ENCODE data around the gene CBX4. TPM values are rescaled to one million over a fixed set of nuclear protein-coding genes. Genes with fewer than 3 reads are reported as not detected.

The CBX4 gene
- total and polyA plus RNA-seq, 10 of the 15 experiments (the other 5 are each of a cell fraction or from before 2014, with no cell fraction given): 0.69 to 24.6 (median 4.2) TPM

DNA sequence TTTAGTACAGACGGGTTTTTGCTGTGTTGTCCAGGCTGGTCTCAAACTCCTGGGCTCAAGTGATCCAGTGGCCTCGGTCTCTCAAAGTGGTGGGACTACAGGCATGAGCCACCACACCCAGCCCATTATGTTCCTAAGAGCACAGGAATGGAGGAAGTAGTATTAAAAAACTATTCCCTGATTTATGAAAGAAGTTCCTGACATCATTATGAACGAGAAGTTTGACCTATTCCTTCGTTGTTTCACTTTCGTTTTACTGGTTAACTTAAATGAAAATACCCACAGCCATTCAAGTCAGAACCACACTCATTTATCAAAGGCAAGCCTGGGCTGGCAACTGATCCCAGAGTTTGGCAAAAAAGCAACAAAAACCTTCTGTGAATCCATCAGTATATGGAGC, 13.5 kb upstream of the CBX4 start:
- peak; percentile 49; the same call in 2 of the 3 replicates for ATAC-seq
- ChIA-PET CTCF (interaction anchor here (1.6 kb wide), 1 partner anchor 45 kb away, joined by 6 read pairs; no protein-coding TSS in a partner anchor), SMC1A (ENCODE audit: uncharacterized antibody, unreplicated experiment) (interaction anchor here (1.0 kb wide), 1 partner anchor 13 kb away, joined by 3 read pairs; the partner anchor contains the start of gene CBX4), POLR2A (no interaction called here), RAD21 (ENCODE audit: unreplicated experiment) (interaction anchor here (1.0 kb wide), 1 partner anchor 121 kb away, joined by 3 read pairs; no protein-coding TSS in a partner anchor)
- BruUV-seq (replicated peaks): no TSS peak
- no peaks in the 10 kb centered on the region for H3K36me3 ChIP-seq (ENCODE audit: control insufficient read depth in 2 of 2, insufficient read depth in 2 of 2, low read length in 1 of 2)
- H3K9me3 ChIP-seq (replicated peaks; ENCODE audit: control insufficient read depth, insufficient read depth, low read length): no peaks in the 10 kb centered on the region
- H3K27me3 ChIP-seq (replicated peaks in 1 of 2; ENCODE audit: control insufficient read depth in 2 of 2, insufficient read depth in 2 of 2, low read length in 1 of 2): peaks cover 0 to 6% of the 10 kb centered on the region in 2 experiments; a peak in 1 of 4 replicates
- no peaks in the 10 kb centered on the region for H3K79me2 ChIP-seq (ENCODE audit: control insufficient read depth, insufficient read depth, low read length)
- H3K4me3 ChIP-seq: no peak overlapping the region
- DNase-seq (ENCODE audit: low read depth, low spot score): no peak
- H3K27ac ChIP-seq (ENCODE audit: control insufficient read depth, insufficient read depth): no peak overlapping the region
- in situ Hi-C loops (cut with MboI): no loop called here
- no peaks in the 10 kb centered on the region for H4K20me1 ChIP-seq (ENCODE audit: control insufficient read depth, insufficient read depth)
- WGBS (ENCODE audit: insufficient coverage, insufficient replicate concordance, low lambda C conversion rate, missing lambda C conversion rate): 0% methylated on average over 5 of the region's 5 CpGs
- intact Hi-C loops (cut with micrococcal nuclease; ENCODE audit: unreplicated experiment): no loop called here
- peak overlapping the region; percentile 88 for H3K4me2 ChIP-seq (ENCODE audit: control insufficient read depth, insufficient read depth)
- no peak overlapping the region; the same call in 1 of the 2 replicates for H3K9ac ChIP-seq (ENCODE audit: control insufficient read depth, insufficient read depth, low read length)
- H2AFZ ChIP-seq (ENCODE audit: control insufficient read depth, low read depth, low read length): peak overlapping the region; percentile 59
- FAIRE-seq: peak; percentile 41
- no peaks in the 10 kb centered on the region for H3K4me1 ChIP-seq (ENCODE audit: control insufficient read depth, insufficient read depth, low read length)
- TF ChIP-seq MEF2B (IDR thresholded peaks at IDR 0.05; ENCODE audit: partially characterized antibody, poor library complexity, severe bottlenecking) (no peak), STAT3 (IDR thresholded peaks at IDR 0.05; ENCODE audit: low read depth, low read length) (no peak), RCOR1 (conservative IDR thresholded peaks at IDR 0.05; ENCODE audit: low read depth, low read length) (no peak), RUNX3 (IDR thresholded peaks at IDR 0.05; ENCODE audit: low read length) (0 out of 2 replicates have a peak, but pooled peaks have one; percentile 17), CHD4 (IDR thresholded peaks at IDR 0.05) (no peak), RAD21 (IDR thresholded peaks at IDR 0.05; ENCODE audit: insufficient read depth, low read depth, low read length) (no peak), IKZF2 (IDR thresholded peaks at IDR 0.05) (peak; percentile 10 to 14; a peak in 2 of 4 replicates), POLR2AphosphoS2 (IDR thresholded peaks at IDR 0.05; ENCODE audit: low read depth, low read length) (no peak)
- TF ChIP-seq, protein P1, sequence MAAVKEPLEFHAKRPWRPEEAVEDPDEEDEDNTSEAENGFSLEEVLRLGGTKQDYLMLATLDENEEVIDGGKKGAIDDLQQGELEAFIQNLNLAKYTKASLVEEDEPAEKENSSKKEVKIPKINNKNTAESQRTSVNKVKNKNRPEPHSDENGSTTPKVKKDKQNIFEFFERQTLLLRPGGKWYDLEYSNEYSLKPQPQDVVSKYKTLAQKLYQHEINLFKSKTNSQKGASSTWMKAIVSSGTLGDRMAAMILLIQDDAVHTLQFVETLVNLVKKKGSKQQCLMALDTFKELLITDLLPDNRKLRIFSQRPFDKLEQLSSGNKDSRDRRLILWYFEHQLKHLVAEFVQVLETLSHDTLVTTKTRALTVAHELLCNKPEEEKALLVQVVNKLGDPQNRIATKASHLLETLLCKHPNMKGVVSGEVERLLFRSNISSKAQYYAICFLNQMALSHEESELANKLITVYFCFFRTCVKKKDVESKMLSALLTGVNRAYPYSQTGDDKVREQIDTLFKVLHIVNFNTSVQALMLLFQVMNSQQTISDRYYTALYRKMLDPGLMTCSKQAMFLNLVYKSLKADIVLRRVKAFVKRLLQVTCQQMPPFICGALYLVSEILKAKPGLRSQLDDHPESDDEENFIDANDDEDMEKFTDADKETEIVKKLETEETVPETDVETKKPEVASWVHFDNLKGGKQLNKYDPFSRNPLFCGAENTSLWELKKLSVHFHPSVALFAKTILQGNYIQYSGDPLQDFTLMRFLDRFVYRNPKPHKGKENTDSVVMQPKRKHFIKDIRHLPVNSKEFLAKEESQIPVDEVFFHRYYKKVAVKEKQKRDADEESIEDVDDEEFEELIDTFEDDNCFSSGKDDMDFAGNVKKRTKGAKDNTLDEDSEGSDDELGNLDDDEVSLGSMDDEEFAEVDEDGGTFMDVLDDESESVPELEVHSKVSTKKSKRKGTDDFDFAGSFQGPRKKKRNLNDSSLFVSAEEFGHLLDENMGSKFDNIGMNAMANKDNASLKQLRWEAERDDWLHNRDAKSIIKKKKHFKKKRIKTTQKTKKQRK (IDR thresholded peaks at IDR 0.05; ENCODE audit: low read depth, low read length): no peak
- TF ChIP-seq, protein P2, sequence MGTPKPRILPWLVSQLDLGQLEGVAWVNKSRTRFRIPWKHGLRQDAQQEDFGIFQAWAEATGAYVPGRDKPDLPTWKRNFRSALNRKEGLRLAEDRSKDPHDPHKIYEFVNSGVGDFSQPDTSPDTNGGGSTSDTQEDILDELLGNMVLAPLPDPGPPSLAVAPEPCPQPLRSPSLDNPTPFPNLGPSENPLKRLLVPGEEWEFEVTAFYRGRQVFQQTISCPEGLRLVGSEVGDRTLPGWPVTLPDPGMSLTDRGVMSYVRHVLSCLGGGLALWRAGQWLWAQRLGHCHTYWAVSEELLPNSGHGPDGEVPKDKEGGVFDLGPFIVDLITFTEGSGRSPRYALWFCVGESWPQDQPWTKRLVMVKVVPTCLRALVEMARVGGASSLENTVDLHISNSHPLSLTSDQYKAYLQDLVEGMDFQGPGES (IDR thresholded peaks at IDR 0.05): no peak
- TF ChIP-seq, protein P3, sequence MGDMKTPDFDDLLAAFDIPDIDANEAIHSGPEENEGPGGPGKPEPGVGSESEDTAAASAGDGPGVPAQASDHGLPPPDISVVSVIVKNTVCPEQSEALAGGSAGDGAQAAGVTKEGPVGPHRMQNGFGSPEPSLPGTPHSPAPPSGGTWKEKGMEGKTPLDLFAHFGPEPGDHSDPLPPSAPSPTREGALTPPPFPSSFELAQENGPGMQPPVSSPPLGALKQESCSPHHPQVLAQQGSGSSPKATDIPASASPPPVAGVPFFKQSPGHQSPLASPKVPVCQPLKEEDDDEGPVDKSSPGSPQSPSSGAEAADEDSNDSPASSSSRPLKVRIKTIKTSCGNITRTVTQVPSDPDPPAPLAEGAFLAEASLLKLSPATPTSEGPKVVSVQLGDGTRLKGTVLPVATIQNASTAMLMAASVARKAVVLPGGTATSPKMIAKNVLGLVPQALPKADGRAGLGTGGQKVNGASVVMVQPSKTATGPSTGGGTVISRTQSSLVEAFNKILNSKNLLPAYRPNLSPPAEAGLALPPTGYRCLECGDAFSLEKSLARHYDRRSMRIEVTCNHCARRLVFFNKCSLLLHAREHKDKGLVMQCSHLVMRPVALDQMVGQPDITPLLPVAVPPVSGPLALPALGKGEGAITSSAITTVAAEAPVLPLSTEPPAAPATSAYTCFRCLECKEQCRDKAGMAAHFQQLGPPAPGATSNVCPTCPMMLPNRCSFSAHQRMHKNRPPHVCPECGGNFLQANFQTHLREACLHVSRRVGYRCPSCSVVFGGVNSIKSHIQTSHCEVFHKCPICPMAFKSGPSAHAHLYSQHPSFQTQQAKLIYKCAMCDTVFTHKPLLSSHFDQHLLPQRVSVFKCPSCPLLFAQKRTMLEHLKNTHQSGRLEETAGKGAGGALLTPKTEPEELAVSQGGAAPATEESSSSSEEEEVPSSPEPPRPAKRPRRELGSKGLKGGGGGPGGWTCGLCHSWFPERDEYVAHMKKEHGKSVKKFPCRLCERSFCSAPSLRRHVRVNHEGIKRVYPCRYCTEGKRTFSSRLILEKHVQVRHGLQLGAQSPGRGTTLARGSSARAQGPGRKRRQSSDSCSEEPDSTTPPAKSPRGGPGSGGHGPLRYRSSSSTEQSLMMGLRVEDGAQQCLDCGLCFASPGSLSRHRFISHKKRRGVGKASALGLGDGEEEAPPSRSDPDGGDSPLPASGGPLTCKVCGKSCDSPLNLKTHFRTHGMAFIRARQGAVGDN (IDR thresholded peaks at IDR 0.05): no peak
